Measurements from ENCODE around the gene TRAPPC11. TPM values are rescaled to one million over a fixed set of nuclear protein-coding genes. Genes with fewer than 3 reads are reported as not detected.

Gene TRAPPC11
- total RNA-seq, 1 experiment from 2014 or later = 21.5 TPM

DNA sequence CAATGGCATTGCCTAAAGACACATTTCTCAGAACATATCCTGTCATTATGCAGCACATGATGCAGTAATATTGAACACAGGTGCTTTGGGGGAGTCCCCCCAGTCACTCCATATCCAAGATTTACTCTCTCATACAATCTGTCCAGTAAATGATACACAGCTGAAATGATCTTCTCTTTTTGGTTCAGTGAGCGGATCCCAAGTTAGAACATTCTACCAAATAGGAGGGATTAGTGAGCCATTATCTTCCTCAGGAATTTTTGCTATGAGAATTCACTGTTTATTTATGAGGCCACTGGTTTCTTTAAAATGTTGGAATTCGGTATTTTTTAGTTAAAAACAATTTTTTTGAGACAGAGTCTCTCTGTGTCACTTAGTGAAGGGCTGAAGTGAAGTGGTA is 96.5 kb downstream of the TRAPPC11 start:
- Mint-ChIP-seq H3K4me1 (ENCODE audit: low read depth, unreplicated experiment) (no peaks in the 10 kb centered on the region), H3K9me3 (ENCODE audit: low read depth, unreplicated experiment) (no peaks in the 10 kb centered on the region), H3K4me3 (ENCODE audit: low read depth, unreplicated experiment) (no peak overlapping the region), H3K27me3 (ENCODE audit: unreplicated experiment) (no peaks in the 10 kb centered on the region), H3K27ac (ENCODE audit: unreplicated experiment) (no peak overlapping the region), H3K36me3 (ENCODE audit: insufficient read depth, unreplicated experiment) (no peaks in the 10 kb centered on the region)
- intact Hi-C loops (cut with micrococcal nuclease; ENCODE audit: unreplicated experiment) = no loop called here
- TF ChIP-seq, protein P1, sequence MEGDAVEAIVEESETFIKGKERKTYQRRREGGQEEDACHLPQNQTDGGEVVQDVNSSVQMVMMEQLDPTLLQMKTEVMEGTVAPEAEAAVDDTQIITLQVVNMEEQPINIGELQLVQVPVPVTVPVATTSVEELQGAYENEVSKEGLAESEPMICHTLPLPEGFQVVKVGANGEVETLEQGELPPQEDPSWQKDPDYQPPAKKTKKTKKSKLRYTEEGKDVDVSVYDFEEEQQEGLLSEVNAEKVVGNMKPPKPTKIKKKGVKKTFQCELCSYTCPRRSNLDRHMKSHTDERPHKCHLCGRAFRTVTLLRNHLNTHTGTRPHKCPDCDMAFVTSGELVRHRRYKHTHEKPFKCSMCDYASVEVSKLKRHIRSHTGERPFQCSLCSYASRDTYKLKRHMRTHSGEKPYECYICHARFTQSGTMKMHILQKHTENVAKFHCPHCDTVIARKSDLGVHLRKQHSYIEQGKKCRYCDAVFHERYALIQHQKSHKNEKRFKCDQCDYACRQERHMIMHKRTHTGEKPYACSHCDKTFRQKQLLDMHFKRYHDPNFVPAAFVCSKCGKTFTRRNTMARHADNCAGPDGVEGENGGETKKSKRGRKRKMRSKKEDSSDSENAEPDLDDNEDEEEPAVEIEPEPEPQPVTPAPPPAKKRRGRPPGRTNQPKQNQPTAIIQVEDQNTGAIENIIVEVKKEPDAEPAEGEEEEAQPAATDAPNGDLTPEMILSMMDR (IDR thresholded peaks at IDR 0.05; ENCODE audit: unreplicated experiment) = no peak
- DNase-seq = no peak
- CTCF ChIA-PET = interaction anchor here (0.6 kb wide), 1 partner anchor 76 kb away, joined by 3 read pairs; no protein-coding TSS in a partner anchor
- no TSS peak for BruUV-seq (replicated peaks)

DNA sequence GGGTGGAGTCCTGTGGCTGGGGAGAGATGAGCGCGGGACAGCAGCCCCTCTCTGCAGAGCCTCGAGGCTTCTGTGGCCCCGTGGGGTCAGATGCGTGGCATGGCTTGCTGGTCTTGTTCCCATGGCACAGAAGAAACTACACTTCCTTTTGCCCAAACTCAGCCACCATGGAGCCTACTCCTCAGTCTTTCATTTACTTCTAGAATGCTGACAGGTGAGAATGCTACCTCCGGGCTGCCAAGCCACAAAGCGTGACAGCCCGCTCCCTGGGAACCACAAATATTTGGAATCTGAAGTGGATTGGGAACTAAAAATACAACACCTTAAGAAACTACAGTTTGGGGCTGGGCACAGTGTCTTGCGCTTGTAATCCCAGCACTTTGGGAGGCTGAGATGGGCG is 98.0 kb downstream of the TRAPPC11 start:
- intact Hi-C loops (cut with micrococcal nuclease; ENCODE audit: unreplicated experiment) = no loop called here
- H3K4me1 Mint-ChIP-seq (ENCODE audit: low read depth, unreplicated experiment) = no peaks in the 10 kb centered on the region
- no peaks in the 10 kb centered on the region for H3K27me3 Mint-ChIP-seq (ENCODE audit: unreplicated experiment)
- H3K36me3 Mint-ChIP-seq (ENCODE audit: insufficient read depth, unreplicated experiment) = no peaks in the 10 kb centered on the region
- CTCF ChIA-PET = no interaction called here
- no peak overlapping the region for H3K4me3 Mint-ChIP-seq (ENCODE audit: low read depth, unreplicated experiment)
- TF ChIP-seq, protein P1 (IDR thresholded peaks at IDR 0.05; ENCODE audit: unreplicated experiment) = no peak
- no peaks in the 10 kb centered on the region for H3K9me3 Mint-ChIP-seq (ENCODE audit: low read depth, unreplicated experiment)
- DNase-seq = no peak
- no peak overlapping the region for H3K27ac Mint-ChIP-seq (ENCODE audit: unreplicated experiment)
- no TSS peak for BruUV-seq (replicated peaks)

DNA sequence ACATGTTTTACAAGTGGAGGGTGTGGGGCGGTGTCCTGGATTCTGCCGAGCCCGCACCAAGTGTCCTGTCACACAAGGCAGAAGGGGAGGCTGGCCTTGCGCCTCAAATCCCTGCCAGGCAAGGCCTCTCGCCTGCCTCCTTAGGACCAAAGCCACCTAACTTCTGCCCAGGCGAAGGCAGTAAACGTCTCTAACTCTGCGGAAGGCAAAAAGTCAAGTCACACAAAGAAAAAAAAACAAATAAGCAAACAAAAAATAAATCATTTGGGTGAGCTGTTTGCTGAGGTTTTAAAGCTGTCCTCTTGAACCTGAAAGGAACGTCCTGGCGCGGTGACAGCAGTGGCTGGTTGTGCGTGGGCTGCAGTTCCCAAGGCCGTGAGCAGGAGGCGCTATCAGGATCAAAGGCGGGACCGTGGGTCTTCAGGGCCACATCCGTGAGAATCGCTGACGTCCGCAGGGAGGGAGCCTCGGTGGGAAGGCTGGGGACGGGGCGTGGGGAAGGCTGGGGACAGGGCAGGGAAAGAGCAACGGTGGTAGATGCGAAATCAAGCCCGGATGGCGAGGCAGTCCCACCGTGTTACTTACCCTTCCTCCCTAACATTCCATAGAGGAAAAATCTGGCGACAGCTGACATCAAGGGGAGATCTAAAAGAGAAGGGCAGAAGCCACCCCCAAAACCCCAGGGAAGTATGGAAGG is 99.1 kb downstream of the TRAPPC11 start:
- H3K36me3 Mint-ChIP-seq (ENCODE audit: insufficient read depth, unreplicated experiment) = no peaks in the 10 kb centered on the region
- no peaks in the 10 kb centered on the region for H3K27me3 Mint-ChIP-seq (ENCODE audit: unreplicated experiment)
- intact Hi-C loops (cut with micrococcal nuclease; ENCODE audit: unreplicated experiment) = no loop called here
- DNase-seq = no peak
- H3K27ac Mint-ChIP-seq (ENCODE audit: unreplicated experiment) = no peak overlapping the region
- H3K4me1 Mint-ChIP-seq (ENCODE audit: low read depth, unreplicated experiment) = no peaks in the 10 kb centered on the region
- H3K4me3 Mint-ChIP-seq (ENCODE audit: low read depth, unreplicated experiment) = no peak overlapping the region
- TF ChIP-seq, protein P1 (IDR thresholded peaks at IDR 0.05; ENCODE audit: unreplicated experiment) = no peak
- CTCF ChIA-PET = no interaction called here
- H3K9me3 Mint-ChIP-seq (ENCODE audit: low read depth, unreplicated experiment) = no peaks in the 10 kb centered on the region
- BruUV-seq (replicated peaks) = no TSS peak

DNA sequence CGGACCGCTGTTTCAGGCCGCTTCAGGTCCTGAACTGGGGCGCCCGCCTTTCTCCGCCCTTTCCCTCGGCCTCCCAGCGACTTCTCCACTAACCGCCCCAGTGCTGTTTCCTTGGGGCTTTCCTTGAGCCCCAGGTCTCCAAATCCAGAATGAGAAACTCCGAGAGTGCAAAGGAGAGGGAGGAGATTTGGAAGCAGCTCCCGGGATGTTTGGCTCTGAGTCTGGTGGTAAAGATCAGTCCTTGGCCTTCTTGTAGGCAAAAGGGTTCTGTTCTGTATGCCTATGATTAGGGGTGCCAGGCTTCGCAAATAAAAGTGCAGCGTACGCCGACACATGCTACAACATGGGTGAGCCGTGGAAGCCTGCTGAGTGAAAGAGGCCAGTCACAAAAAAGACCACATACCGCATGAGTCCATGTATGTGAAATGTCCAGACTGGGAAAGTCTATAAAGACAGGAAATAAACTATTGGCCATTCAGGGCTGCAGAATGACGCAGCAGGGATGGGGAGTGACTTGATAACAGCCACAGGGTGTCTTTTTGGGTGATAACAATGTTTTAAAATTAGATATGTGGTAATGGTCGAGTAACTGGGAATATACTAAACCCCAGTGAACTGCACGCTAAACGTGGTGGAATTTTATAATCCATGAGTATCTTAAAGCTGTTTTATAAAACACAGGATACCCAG is 99.8 kb downstream of the TRAPPC11 start:
- no peaks in the 10 kb centered on the region for H3K9me3 Mint-ChIP-seq (ENCODE audit: low read depth, unreplicated experiment)
- intact Hi-C loops (cut with micrococcal nuclease; ENCODE audit: unreplicated experiment) = no loop called here
- H3K4me3 Mint-ChIP-seq (ENCODE audit: low read depth, unreplicated experiment) = no peak overlapping the region

More for the DNA sequence above, 99.8 kb downstream of the TRAPPC11 start:
- H3K27me3 Mint-ChIP-seq (ENCODE audit: unreplicated experiment) = no peaks in the 10 kb centered on the region
- CTCF ChIA-PET = no interaction called here
- TF ChIP-seq, protein P1 (IDR thresholded peaks at IDR 0.05; ENCODE audit: unreplicated experiment) = no peak
- BruUV-seq (replicated peaks) = no TSS peak
- H3K27ac Mint-ChIP-seq (ENCODE audit: unreplicated experiment) = no peak overlapping the region
- H3K36me3 Mint-ChIP-seq (ENCODE audit: insufficient read depth, unreplicated experiment) = no peaks in the 10 kb centered on the region
- H3K4me1 Mint-ChIP-seq (ENCODE audit: low read depth, unreplicated experiment) = no peaks in the 10 kb centered on the region
- DNase-seq = no peak

All from Calu3 (cell line).